K562 (cell line): ENCODE measurements around the gene ZNF544. TPM values are rescaled to one million over a fixed set of nuclear protein-coding genes. Genes with fewer than 3 reads are reported as not detected.
A peak's percentile ranks its signal among the peaks of the same experiment; 100 is the strongest.

Experiments used
- E2F3 ChIP-seq: fragments of 250-450 bp; sonication (Bioruptor Pico); IDR thresholded peaks from 2 replicates; pipeline ENCODE4 v1.4.0; 2020; ENCODE audit warnings: mild to moderate bottlenecking
- FOXM1 ChIP-seq, 2 experiments: fragments of 450-650 bp in 1 of 2; sonication (generic) in 1 of 2; formaldehyde crosslinking in 1 of 2; IDR thresholded peaks; 2 replicates each; pipeline versions ENCODE4 v1.6.1 to v1.9.0; 2017 to 2022; ENCODE audit warnings: low read depth in 2 of 2, mild to moderate bottlenecking in 2 of 2, missing genetic modification reagents in 1 of 2, moderate library complexity in 1 of 2
- POLR2H ChIP-seq: IDR thresholded peaks from 2 replicates; pipeline ENCODE4 v1.6.1; 2016; ENCODE audit warnings: missing genetic modification characterization, low read depth, mild to moderate bottlenecking, control low read depth, missing compliant biosample characterization, moderate library complexity
- ZNF347 ChIP-seq: fragments of 450-650 bp; formaldehyde crosslinking; IDR thresholded peaks from 2 replicates; pipeline ENCODE4 v1.4.0; 2020; ENCODE audit warnings: low read depth, mild to moderate bottlenecking, moderate library complexity
- polyA plus RNA-seq, 8 experiments: library from polyadenylated mRNA; depleted of rRNA in 4 of 8; stranded (reverse) in 5 of 8; unstranded in 3 of 8; fragments of >200 nt; fragmentation: Nextera tagmentation in 2 of 8; fragmentation: Illumina TruSeq in 1 of 8; extraction: Ambion mirVana in 2 of 8; extraction: Trizol in 1 of 8; gene quantifications; 2 replicates each; pipeline versions ENCODE4 v1.2.1 to v1.2.3, GENCODE V29; 2011 to 2014; ENCODE audit warnings: inconsistent platforms in 1 of 8, missing spikeins in 1 of 8
- total RNA-seq, 7 experiments: library from RNA; depleted of rRNA in 6 of 7; stranded (reverse); fragments of >200 nt in 6 of 7; fragmentation: Illumina TruSeq in 2 of 7; extraction: Trizol in 2 of 7; gene quantifications; 2 replicates each; pipeline versions ENCODE4 v1.2.1 to v1.2.3, GENCODE V29; 2011 to 2021; ENCODE audit warnings: low replicate concordance in 1 of 7
- TF ChIP-seq, protein P1 (sequence below): fragments of 250-450 bp; sonication (Bioruptor Pico); IDR thresholded peaks from 2 replicates; pipeline ENCODE4 v1.8.0; 2021; ENCODE audit warnings: moderate library complexity, mild to moderate bottlenecking, inconsistent platforms
- TF ChIP-seq, protein P2 (sequence below): sonication (generic); formaldehyde crosslinking; IDR thresholded peaks from 2 replicates; pipeline ENCODE4 v1.8.0; 2022; ENCODE audit warnings: mild to moderate bottlenecking, missing genetic modification reagents
- TF ChIP-seq, protein P3 (sequence below): fragments of 450-650 bp; IDR thresholded peaks from 2 replicates; pipeline ENCODE4 v1.6.1; 2016; ENCODE audit warnings: mild to moderate bottlenecking, moderate library complexity

ZNF544 gene
- total and polyA plus RNA-seq, 9 of the 15 experiments (the other 6 are each of a cell fraction or from before 2014, with no cell fraction given) = 23.6 to 59.0 (median 41.4) TPM

DNA sequence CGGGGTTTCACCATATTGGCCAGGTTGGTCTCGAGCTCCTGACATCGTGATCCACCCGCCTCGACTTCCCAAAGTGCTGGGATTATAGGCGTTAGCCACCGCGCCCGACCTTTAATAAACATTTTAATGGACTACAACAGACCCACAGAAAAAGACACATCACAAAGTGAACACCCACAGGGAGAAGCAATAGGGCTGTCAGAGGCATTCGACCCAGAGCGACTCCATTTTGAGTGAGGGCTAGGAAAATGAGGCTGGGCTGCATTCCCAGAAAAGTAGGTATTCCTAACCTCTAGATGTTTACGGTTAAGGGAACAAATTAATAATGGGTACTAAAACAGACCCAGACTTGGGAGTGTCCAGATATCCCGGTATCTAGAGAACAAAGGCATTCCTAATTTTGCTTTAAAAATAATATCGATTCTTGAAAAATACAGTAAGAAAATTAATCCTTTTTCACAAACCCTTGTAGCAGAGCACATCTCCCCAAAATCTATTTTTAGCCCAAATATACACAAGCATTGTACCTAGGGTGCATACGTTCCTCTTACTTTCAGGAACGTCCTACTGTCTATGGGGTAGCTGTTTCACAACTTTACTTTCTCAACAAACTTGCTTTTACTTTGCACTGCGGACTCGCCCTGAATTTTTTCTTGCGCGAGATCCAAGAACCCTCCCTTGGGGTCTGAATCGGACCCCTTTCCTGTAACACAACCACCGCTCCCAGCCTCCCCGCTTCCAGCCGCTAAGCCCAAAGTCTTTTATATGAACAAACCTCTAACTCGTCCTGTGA lies 49.2 kb downstream of the ZNF544 start (continued):
- TF ChIP-seq, protein P1, sequence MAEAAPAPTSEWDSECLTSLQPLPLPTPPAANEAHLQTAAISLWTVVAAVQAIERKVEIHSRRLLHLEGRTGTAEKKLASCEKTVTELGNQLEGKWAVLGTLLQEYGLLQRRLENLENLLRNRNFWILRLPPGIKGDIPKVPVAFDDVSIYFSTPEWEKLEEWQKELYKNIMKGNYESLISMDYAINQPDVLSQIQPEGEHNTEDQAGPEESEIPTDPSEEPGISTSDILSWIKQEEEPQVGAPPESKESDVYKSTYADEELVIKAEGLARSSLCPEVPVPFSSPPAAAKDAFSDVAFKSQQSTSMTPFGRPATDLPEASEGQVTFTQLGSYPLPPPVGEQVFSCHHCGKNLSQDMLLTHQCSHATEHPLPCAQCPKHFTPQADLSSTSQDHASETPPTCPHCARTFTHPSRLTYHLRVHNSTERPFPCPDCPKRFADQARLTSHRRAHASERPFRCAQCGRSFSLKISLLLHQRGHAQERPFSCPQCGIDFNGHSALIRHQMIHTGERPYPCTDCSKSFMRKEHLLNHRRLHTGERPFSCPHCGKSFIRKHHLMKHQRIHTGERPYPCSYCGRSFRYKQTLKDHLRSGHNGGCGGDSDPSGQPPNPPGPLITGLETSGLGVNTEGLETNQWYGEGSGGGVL (CRISPR knock-in tag) = no peak
- TF ChIP-seq, protein P2, sequence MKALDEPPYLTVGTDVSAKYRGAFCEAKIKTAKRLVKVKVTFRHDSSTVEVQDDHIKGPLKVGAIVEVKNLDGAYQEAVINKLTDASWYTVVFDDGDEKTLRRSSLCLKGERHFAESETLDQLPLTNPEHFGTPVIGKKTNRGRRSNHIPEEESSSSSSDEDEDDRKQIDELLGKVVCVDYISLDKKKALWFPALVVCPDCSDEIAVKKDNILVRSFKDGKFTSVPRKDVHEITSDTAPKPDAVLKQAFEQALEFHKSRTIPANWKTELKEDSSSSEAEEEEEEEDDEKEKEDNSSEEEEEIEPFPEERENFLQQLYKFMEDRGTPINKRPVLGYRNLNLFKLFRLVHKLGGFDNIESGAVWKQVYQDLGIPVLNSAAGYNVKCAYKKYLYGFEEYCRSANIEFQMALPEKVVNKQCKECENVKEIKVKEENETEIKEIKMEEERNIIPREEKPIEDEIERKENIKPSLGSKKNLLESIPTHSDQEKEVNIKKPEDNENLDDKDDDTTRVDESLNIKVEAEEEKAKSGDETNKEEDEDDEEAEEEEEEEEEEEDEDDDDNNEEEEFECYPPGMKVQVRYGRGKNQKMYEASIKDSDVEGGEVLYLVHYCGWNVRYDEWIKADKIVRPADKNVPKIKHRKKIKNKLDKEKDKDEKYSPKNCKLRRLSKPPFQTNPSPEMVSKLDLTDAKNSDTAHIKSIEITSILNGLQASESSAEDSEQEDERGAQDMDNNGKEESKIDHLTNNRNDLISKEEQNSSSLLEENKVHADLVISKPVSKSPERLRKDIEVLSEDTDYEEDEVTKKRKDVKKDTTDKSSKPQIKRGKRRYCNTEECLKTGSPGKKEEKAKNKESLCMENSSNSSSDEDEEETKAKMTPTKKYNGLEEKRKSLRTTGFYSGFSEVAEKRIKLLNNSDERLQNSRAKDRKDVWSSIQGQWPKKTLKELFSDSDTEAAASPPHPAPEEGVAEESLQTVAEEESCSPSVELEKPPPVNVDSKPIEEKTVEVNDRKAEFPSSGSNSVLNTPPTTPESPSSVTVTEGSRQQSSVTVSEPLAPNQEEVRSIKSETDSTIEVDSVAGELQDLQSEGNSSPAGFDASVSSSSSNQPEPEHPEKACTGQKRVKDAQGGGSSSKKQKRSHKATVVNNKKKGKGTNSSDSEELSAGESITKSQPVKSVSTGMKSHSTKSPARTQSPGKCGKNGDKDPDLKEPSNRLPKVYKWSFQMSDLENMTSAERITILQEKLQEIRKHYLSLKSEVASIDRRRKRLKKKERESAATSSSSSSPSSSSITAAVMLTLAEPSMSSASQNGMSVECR = no peak
- TF ChIP-seq, protein P3, sequence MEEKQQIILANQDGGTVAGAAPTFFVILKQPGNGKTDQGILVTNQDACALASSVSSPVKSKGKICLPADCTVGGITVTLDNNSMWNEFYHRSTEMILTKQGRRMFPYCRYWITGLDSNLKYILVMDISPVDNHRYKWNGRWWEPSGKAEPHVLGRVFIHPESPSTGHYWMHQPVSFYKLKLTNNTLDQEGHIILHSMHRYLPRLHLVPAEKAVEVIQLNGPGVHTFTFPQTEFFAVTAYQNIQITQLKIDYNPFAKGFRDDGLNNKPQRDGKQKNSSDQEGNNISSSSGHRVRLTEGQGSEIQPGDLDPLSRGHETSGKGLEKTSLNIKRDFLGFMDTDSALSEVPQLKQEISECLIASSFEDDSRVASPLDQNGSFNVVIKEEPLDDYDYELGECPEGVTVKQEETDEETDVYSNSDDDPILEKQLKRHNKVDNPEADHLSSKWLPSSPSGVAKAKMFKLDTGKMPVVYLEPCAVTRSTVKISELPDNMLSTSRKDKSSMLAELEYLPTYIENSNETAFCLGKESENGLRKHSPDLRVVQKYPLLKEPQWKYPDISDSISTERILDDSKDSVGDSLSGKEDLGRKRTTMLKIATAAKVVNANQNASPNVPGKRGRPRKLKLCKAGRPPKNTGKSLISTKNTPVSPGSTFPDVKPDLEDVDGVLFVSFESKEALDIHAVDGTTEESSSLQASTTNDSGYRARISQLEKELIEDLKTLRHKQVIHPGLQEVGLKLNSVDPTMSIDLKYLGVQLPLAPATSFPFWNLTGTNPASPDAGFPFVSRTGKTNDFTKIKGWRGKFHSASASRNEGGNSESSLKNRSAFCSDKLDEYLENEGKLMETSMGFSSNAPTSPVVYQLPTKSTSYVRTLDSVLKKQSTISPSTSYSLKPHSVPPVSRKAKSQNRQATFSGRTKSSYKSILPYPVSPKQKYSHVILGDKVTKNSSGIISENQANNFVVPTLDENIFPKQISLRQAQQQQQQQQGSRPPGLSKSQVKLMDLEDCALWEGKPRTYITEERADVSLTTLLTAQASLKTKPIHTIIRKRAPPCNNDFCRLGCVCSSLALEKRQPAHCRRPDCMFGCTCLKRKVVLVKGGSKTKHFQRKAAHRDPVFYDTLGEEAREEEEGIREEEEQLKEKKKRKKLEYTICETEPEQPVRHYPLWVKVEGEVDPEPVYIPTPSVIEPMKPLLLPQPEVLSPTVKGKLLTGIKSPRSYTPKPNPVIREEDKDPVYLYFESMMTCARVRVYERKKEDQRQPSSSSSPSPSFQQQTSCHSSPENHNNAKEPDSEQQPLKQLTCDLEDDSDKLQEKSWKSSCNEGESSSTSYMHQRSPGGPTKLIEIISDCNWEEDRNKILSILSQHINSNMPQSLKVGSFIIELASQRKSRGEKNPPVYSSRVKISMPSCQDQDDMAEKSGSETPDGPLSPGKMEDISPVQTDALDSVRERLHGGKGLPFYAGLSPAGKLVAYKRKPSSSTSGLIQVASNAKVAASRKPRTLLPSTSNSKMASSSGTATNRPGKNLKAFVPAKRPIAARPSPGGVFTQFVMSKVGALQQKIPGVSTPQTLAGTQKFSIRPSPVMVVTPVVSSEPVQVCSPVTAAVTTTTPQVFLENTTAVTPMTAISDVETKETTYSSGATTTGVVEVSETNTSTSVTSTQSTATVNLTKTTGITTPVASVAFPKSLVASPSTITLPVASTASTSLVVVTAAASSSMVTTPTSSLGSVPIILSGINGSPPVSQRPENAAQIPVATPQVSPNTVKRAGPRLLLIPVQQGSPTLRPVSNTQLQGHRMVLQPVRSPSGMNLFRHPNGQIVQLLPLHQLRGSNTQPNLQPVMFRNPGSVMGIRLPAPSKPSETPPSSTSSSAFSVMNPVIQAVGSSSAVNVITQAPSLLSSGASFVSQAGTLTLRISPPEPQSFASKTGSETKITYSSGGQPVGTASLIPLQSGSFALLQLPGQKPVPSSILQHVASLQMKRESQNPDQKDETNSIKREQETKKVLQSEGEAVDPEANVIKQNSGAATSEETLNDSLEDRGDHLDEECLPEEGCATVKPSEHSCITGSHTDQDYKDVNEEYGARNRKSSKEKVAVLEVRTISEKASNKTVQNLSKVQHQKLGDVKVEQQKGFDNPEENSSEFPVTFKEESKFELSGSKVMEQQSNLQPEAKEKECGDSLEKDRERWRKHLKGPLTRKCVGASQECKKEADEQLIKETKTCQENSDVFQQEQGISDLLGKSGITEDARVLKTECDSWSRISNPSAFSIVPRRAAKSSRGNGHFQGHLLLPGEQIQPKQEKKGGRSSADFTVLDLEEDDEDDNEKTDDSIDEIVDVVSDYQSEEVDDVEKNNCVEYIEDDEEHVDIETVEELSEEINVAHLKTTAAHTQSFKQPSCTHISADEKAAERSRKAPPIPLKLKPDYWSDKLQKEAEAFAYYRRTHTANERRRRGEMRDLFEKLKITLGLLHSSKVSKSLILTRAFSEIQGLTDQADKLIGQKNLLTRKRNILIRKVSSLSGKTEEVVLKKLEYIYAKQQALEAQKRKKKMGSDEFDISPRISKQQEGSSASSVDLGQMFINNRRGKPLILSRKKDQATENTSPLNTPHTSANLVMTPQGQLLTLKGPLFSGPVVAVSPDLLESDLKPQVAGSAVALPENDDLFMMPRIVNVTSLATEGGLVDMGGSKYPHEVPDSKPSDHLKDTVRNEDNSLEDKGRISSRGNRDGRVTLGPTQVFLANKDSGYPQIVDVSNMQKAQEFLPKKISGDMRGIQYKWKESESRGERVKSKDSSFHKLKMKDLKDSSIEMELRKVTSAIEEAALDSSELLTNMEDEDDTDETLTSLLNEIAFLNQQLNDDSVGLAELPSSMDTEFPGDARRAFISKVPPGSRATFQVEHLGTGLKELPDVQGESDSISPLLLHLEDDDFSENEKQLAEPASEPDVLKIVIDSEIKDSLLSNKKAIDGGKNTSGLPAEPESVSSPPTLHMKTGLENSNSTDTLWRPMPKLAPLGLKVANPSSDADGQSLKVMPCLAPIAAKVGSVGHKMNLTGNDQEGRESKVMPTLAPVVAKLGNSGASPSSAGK = peak; percentile 4; the same call in 1 of the 2 replicates
- TF ChIP-seq FOXM1 (IDR thresholded peaks at IDR 0.05; ENCODE audit: low read depth) (no peak), FOXM1 (CRISPR knock-in tag; IDR thresholded peaks at IDR 0.05; ENCODE audit: low read depth) (no peak), ZNF347 (CRISPR knock-in tag) (peak; percentile 49; the same call in 1 of the 2 replicates), E2F3 (0 out of 2 replicates have a peak, but pooled peaks have one; percentile 24), POLR2H (tag) (no peak)
